Measurements from ENCODE around the gene KCNH1.

Gene KCNH1

GRCh38 chr1:210770396-210770984, 363.5 kb downstream of the KCNH1 start:
- Histone ChIP-seq H3K27me3 (replicated peaks; ENCODE audit: control insufficient read depth, insufficient read depth, low read length) (no peaks in the 10 kb centered on the region; the same call in none of the 2 replicates), H3K36me3 (ENCODE audit: control insufficient read depth, insufficient read depth, low read length) (no peaks in the 10 kb centered on the region), H3K4me3 (replicated peaks; ENCODE audit: low read depth, low read length) (no peak overlapping the region)
- TF ChIP-seq CTCF (IDR thresholded peaks at IDR 0.05; ENCODE audit: insufficient read depth, low read length, poor library complexity, severe bottlenecking), result no peak
- no peak for DNase-seq (ENCODE audit: extremely low read depth, insufficient read length)

- Histone ChIP-seq H3K27me3 (replicated peaks; ENCODE audit: control insufficient read depth, insufficient read depth, low read length) (no peaks in the 10 kb centered on the region; the same call in none of the 2 replicates), H3K4me3 (replicated peaks; ENCODE audit: low read depth, low read length) (no peak overlapping the region), H3K36me3 (ENCODE audit: control insufficient read depth, insufficient read depth, low read length) (no peaks in the 10 kb centered on the region)
- no peak for TF ChIP-seq CTCF (IDR thresholded peaks at IDR 0.05; ENCODE audit: insufficient read depth, low read length, poor library complexity, severe bottlenecking)
- no peak for DNase-seq (ENCODE audit: extremely low read depth, insufficient read length)
Observed at GRCh38 chr1:210769473-210769872, 364.5 kb downstream of the KCNH1 start.

- Histone ChIP-seq H3K36me3 (ENCODE audit: control insufficient read depth, insufficient read depth, low read length) (no peaks in the 10 kb centered on the region), H3K27me3 (replicated peaks; ENCODE audit: control insufficient read depth, insufficient read depth, low read length) (no peaks in the 10 kb centered on the region; the same call in 1 of the 2 replicates), H3K4me3 (replicated peaks; ENCODE audit: low read depth, low read length) (no peak overlapping the region)
- no peak for DNase-seq (ENCODE audit: extremely low read depth, insufficient read length)
- no peak for TF ChIP-seq CTCF (IDR thresholded peaks at IDR 0.05; ENCODE audit: insufficient read depth, low read length, poor library complexity, severe bottlenecking)
Observed at GRCh38 chr1:210764536-210764935, 369.4 kb downstream of the KCNH1 start.

GRCh38 chr1:210758761-210759160, 375.2 kb downstream of the KCNH1 start:
- no peak for DNase-seq (ENCODE audit: extremely low read depth, insufficient read length)
- Histone ChIP-seq H3K4me3 (replicated peaks; ENCODE audit: low read depth, low read length) (no peak overlapping the region), H3K27me3 (replicated peaks; ENCODE audit: control insufficient read depth, insufficient read depth, low read length) (no peaks in the 10 kb centered on the region; the same call in 1 of the 2 replicates), H3K36me3 (ENCODE audit: control insufficient read depth, insufficient read depth, low read length) (no peaks in the 10 kb centered on the region)
- no peak for TF ChIP-seq CTCF (IDR thresholded peaks at IDR 0.05; ENCODE audit: insufficient read depth, low read length, poor library complexity, severe bottlenecking)

GRCh38 chr1:210758261-210758660, 375.7 kb downstream of the KCNH1 start:
- DNase-seq (ENCODE audit: extremely low read depth, insufficient read length), result no peak
- Histone ChIP-seq H3K36me3 (ENCODE audit: control insufficient read depth, insufficient read depth, low read length) (no peaks in the 10 kb centered on the region), H3K4me3 (replicated peaks; ENCODE audit: low read depth, low read length) (no peak overlapping the region), H3K27me3 (replicated peaks; ENCODE audit: control insufficient read depth, insufficient read depth, low read length) (no peaks in the 10 kb centered on the region; the same call in 1 of the 2 replicates)
- no peak for TF ChIP-seq CTCF (IDR thresholded peaks at IDR 0.05; ENCODE audit: insufficient read depth, low read length, poor library complexity, severe bottlenecking)

- Histone ChIP-seq H3K27me3 (replicated peaks; ENCODE audit: control insufficient read depth, insufficient read depth, low read length) (no peaks in the 10 kb centered on the region; the same call in 1 of the 2 replicates), H3K36me3 (ENCODE audit: control insufficient read depth, insufficient read depth, low read length) (no peaks in the 10 kb centered on the region), H3K4me3 (replicated peaks; ENCODE audit: low read depth, low read length) (no peak overlapping the region)
- no peak for DNase-seq (ENCODE audit: extremely low read depth, insufficient read length)
- no peak for TF ChIP-seq CTCF (IDR thresholded peaks at IDR 0.05; ENCODE audit: insufficient read depth, low read length, poor library complexity, severe bottlenecking)
Observed at GRCh38 chr1:210757677-210758076, 376.3 kb downstream of the KCNH1 start.
